OCI-LY3 (cell line): ENCODE measurements around the gene FAM151A.
"Not testable (repeated sequence)": the region's sequence is repeated elsewhere in the genome, so short reads cannot be mapped to it uniquely, and the experiment has no call there.

ENCODE experiments used
- H2AFZ ChIP-seq: fragments of 200-600, 300-600 bp; shearing (Covaris generic); 2 replicates; pipeline ENCODE4 v1.6.0; 2014; ENCODE audit warnings: antibody characterized with exemption, low read depth, low read length
- H3K27ac ChIP-seq: fragments of 200-600, 300-600 bp; sonication (generic); 2 replicates; pipeline ENCODE4 v1.5.1; 2014; ENCODE audit warnings: mild to moderate bottlenecking, low read length, moderate library complexity, mixed read lengths
- H3K27me3 ChIP-seq: fragments of 200-600, 300-600 bp; sonication (generic); 2 replicates; pipeline ENCODE4 v1.6.1; 2014; ENCODE audit warnings: low read depth, low read length, mixed read lengths
- H3K36me3 ChIP-seq: fragments of 200-600, 300-600 bp; sonication (generic); replicated peaks from 2 replicates; pipeline ENCODE3; 2014; ENCODE audit warnings: low read depth, low read length, mixed read lengths
- H3K4me1 ChIP-seq: fragments of 300-600, 200-600 bp; sonication (generic); 2 replicates; pipeline ENCODE4 v1.6.1; 2014; ENCODE audit warnings: low read length, mixed read lengths
- H3K4me2 ChIP-seq: fragments of 200-600, 300-600 bp; sonication (generic); 2 replicates; pipeline ENCODE4 v1.6.1; 2014; ENCODE audit warnings: low read length, mixed read lengths
- H3K4me3 ChIP-seq: fragments of 300-600, 200-600 bp; sonication (generic); 2 replicates; pipeline ENCODE4 v1.5.1; 2014; ENCODE audit warnings: antibody characterized with exemption, mild to moderate bottlenecking, low read length, moderate library complexity
- H3K79me2 ChIP-seq: fragments of 300-600, 200-600 bp; shearing (Covaris generic); 2 replicates; pipeline ENCODE4 v1.6.1; 2014; ENCODE audit warnings: mild to moderate bottlenecking, low read length, mixed read lengths
- H3K9ac ChIP-seq: fragments of 300-600, 200-600 bp; shearing (Covaris generic); 2 replicates; pipeline ENCODE4 v1.6.0; 2014; ENCODE audit warnings: mild to moderate bottlenecking, low read length, moderate library complexity
- H3K9me3 ChIP-seq: fragments of 200-600, 300-600 bp; shearing (Covaris generic); 2 replicates; pipeline ENCODE4 v1.6.1; 2014; ENCODE audit warnings: low read length, mixed read lengths; ENCODE audit not compliant: insufficient read depth
- H4K20me1 ChIP-seq: fragments of 200-600, 300-600 bp; sonication (generic); 2 replicates; pipeline ENCODE4 v1.6.1; 2016; ENCODE audit warnings: low read length, mixed read lengths; ENCODE audit not compliant: insufficient read depth
- CTCF ChIP-seq: fragments of 200-600, 300-600 bp; sonication (generic); IDR thresholded peaks from 2 replicates; pipeline ENCODE4 v1.5.1; 2014; ENCODE audit warnings: antibody characterized with exemption, low read length, low read depth
- EZH2phosphoT487 ChIP-seq: fragments of 200-600 bp; shearing (Covaris generic); IDR thresholded peaks from 2 replicates; pipeline ENCODE4 v1.6.1; 2018; ENCODE audit warnings: antibody characterized with exemption, mixed run types, low read depth

The FAM151A gene

GRCh38 chr1:54645806-54646676 is 22.7 kb upstream of the FAM151A start:
- Histone ChIP-seq H3K9me3 (no peaks in the 10 kb centered on the region), H3K79me2 (no peaks in the 10 kb centered on the region), H3K4me3 (no peak overlapping the region), H2AFZ (no peak overlapping the region), H3K36me3 (no peaks in the 10 kb centered on the region), H4K20me1 (no peaks in the 10 kb centered on the region), H3K4me2 (no peak overlapping the region), H3K4me1 (no peaks in the 10 kb centered on the region), H3K27ac (no peak overlapping the region), H3K9ac (no peak overlapping the region), H3K27me3 (0 out of 2 replicates have a peak, but pooled peaks cover 14% of the 10 kb centered on the region)
- TF ChIP-seq CTCF (no peak), EZH2phosphoT487 (no peak)

GRCh38 chr1:54643736-54644135 is 20.4 kb upstream of the FAM151A start:
- H3K4me2 ChIP-seq, result no peak overlapping the region
- no peaks in the 10 kb centered on the region for H3K4me1 ChIP-seq
- no peaks in the 10 kb centered on the region for H3K79me2 ChIP-seq
- no peaks in the 10 kb centered on the region for H3K9me3 ChIP-seq
- H3K9ac ChIP-seq, result no peak overlapping the region
- H3K27ac ChIP-seq, result no peak overlapping the region
- H4K20me1 ChIP-seq, result no peaks in the 10 kb centered on the region
- no peaks in the 10 kb centered on the region for H3K27me3 ChIP-seq
- TF ChIP-seq EZH2phosphoT487 (no peak), CTCF (no peak)
- no peak overlapping the region for H3K4me3 ChIP-seq
- no peaks in the 10 kb centered on the region for H3K36me3 ChIP-seq
- no peak overlapping the region for H2AFZ ChIP-seq

GRCh38 chr1:54640863-54641836 is 17.8 kb upstream of the FAM151A start, which contains the start of gene MROH7:
MROH7 (plus strand) TSS chr1:54641786; CDS start chr1:54652927, 11,141 bp downstream.
- Histone ChIP-seq H3K36me3 (no peaks in the 10 kb centered on the region), H3K4me2 (no peak within 1 kb of the TSS), H3K79me2 (no peaks in the 10 kb centered on the region), H2AFZ (no peak within 1 kb of the TSS), H3K4me1 (no peaks in the 10 kb centered on the region), H3K4me3 (no peak within 1 kb of the TSS), H3K27me3 (no peaks in the 10 kb centered on the region), H3K9me3 (no peaks in the 10 kb centered on the region), H4K20me1 (no peaks in the 10 kb centered on the region), H3K27ac (no peak within 1 kb of the TSS), H3K9ac (no peak within 1 kb of the TSS)
- TF ChIP-seq EZH2phosphoT487 (no peak), CTCF (no peak)

GRCh38 chr1:54640361-54640760 is 17.0 kb upstream of the FAM151A start:
- H3K27me3 ChIP-seq, result no peaks in the 10 kb centered on the region
- TF ChIP-seq CTCF (no peak), EZH2phosphoT487 (no peak)
- no peaks in the 10 kb centered on the region for H3K36me3 ChIP-seq
- no peak overlapping the region for H3K27ac ChIP-seq
- no peaks in the 10 kb centered on the region for H3K4me1 ChIP-seq
- H3K9me3 ChIP-seq, result no peaks in the 10 kb centered on the region
- no peak overlapping the region for H3K9ac ChIP-seq
- H3K79me2 ChIP-seq, result no peaks in the 10 kb centered on the region
- H3K4me2 ChIP-seq, result no peak overlapping the region
- H2AFZ ChIP-seq, result no peak overlapping the region
- H3K4me3 ChIP-seq, result no peak overlapping the region
- H4K20me1 ChIP-seq, result no peaks in the 10 kb centered on the region

GRCh38 chr1:54636461-54637446 is 13.4 kb upstream of the FAM151A start:
- H3K36me3 ChIP-seq, H3K4me1 ChIP-seq, H3K79me2 ChIP-seq, H3K4me2 ChIP-seq, H2AFZ ChIP-seq, H3K9me3 ChIP-seq, H4K20me1 ChIP-seq, H3K27me3 ChIP-seq, H3K9ac ChIP-seq, H3K27ac ChIP-seq, H3K4me3 ChIP-seq: not testable (repeated sequence)
